ENCODE measurements around the gene RNF213.
"Not testable (repeated sequence)": the region's sequence is repeated elsewhere in the genome, so short reads cannot be mapped to it uniquely, and the experiment has no call there.

Gene RNF213

DNA sequence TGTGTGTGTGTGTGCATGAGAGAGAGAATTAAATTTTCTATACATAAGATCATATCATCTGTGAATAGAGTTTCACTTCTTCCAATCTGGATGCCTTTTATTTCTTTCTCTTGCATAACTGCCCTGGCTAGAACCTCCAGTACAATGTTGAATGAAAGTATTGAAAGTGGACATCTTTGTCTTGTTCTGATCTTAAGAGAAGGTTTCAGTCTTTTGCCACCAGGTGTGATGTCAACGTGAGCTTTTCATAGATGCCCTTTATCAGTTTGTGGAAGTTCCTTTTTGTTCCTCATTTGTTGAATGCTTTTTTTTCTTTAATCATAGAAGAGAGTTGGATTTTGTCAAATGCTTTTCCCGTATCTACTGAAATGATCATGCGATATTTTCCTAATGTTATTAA is 63.3 kb downstream of the RNF213 start:
- DNase-seq: no peak

DNA sequence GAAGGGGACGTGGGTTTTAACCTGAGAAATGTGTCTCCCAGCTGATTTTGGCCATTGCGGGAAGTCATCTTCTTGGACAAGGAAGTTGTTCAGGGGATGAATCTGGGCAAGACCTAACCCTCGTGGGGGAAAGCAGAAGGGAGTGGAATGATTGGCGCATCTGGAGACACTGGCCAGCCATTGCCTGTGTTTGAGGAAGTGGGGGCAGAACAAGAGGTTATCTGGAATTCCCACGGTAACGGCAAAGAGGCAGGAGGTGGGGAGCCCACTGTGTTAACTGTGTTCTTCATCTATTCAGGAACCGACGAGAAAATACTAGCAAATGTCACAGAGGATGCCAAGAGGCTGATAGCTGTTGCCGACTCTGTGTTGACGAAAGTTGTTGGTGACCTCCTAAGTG is 66.9 kb downstream of the RNF213 start:
- no peak for DNase-seq

- no peak for DNase-seq
Observed at GRCh38 chr17:80328634-80329380, 68.2 kb downstream of the RNF213 start.

- not testable (repeated sequence) for DNase-seq
Observed at GRCh38 chr17:80329421-80329820, 68.8 kb downstream of the RNF213 start.

DNA sequence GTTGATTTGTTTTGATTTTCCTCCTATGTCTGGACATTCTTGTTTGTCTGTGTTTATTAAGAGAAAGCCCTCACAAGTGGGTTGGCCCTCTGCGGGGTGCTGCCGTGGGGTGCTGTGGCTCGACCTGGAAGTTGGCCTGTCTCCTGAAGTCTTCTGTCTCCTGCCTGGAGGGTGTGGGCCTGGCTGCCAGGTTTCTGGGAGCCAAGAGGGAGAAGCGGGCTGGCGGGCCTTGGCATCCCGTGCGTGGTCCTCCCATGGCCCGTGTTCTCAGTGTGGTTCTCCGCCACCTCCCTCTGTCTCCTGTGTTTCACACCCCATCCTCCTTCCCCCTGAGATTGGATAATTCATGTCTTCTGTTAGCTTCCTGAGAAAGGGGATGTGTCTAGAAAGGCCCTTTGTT is 69.6 kb downstream of the RNF213 start:
- no peak for DNase-seq

DNA sequence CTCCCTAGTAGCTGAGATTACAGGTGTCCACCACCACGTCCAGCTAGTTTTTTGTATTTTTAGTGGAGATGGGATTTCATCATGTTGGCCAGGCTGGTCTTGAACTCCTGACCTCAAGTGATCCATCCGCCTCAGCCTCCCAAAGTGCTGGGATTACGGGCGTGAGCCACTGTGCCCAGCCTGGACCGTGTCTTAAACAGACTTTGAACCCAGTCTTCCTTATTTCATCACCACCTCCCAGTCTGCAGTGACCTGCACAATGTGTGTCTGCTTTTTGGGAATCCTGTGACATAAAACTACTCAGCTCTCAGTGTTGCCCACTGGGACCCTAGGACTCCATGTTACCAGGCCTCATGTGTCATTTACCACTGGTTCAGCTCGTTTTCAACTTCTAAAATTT is 70.3 kb downstream of the RNF213 start:
- not testable (repeated sequence) for DNase-seq

- no peak for DNase-seq
Observed at GRCh38 chr17:80331820-80332219, 71.2 kb downstream of the RNF213 start.

DNA sequence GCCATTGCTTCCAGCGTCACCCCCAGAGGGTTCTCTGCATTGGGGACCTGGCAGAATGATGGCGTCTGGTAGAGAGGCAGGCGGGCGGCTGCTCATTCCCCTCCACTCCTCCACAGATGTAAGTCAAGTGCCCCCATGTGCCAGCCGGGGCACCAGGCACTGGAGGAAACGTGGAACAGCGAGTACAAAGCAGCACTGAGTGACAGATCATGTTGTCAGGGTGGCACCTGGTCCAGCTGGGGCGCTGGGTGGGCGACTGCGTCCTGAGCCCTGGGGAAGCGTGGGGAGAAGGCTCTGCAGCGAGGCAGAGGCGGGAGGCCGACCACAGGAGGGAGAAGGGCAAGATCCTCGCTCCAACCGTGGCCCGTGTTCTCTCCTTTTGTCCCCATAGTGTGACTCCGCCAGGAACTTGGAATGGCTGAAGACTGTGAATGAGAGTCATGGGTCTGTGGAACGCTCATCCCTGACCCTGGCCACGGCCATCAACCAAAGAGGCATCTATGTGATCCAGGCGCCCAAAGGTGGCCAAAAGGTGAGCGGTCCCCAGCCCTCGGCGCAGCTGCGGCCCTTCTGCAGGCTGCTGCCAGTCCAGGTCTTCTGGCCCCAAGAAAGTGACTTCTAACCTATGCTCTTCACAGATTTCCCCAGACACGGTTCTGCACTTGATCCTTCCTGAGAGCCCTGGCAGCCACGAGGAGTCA is 76.7 kb downstream of the RNF213 start:
- DNase-seq: no peak

GRCh38 chr17:80339118-80339517 is 78.5 kb downstream of the RNF213 start:
- DNase-seq: no peak

- DNase-seq: no peak
Observed at GRCh38 chr17:80339731-80340456, 79.2 kb downstream of the RNF213 start.

GRCh38 chr17:80345321-80345720 is 84.7 kb downstream of the RNF213 start:
- DNase-seq: no peak

GRCh38 chr17:80345841-80346497 is 85.3 kb downstream of the RNF213 start:
- DNase-seq: no peak

- no peak for DNase-seq
Observed at GRCh38 chr17:80346498-80347275, 86.0 kb downstream of the RNF213 start.

- DNase-seq: no peak
Observed at GRCh38 chr17:80347536-80347935, 86.9 kb downstream of the RNF213 start.

DNA sequence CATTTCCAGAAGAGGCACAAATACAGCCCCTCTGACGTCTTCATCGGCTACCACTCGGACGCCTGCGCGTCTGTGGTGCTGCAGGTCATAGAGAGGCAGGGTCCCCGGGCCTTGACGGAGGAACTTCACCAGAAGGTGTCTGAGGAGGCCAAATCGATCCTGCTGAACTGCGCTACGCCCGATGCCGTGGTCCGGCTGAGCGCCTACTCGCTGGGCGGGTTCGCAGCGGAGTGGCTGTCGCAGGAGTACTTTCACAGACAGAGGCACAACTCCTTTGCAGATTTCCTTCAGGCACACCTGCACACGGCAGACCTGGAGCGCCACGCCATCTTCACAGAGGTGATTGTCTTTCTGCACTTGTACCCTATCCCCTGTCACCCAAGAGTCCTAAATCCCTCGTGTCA is 87.3 kb downstream of the RNF213 start:
- no peak for DNase-seq

DNA sequence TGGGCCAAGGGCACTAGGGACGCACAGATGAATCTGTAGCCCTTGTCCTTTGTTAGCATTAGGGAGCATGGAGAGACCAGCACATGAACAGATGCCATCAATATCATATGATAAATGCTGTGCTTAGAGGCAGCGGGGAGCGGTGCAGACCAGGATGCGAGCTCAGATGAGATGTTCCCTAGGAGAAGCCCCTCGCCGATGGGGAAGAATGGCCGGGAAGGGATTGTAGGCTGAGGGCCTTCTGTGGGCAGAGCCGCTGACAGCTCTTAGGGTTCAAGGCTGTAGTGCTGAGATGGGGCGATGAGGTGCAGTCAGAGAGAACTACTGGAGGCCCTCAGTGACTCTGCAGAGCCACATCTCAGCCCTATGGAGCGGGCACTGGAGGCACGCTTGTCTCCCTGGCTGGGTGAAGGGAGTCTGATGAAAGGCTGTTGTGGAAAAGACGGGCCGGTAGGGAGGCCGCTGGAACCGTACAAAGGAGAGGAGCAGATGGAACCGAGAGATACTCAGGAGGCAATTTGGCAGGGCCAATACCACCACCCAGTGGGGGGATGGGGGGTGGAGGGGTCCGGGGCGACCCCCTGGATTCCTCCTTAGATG is 88.0 kb downstream of the RNF213 start:
- no peak for DNase-seq

GRCh38 chr17:80349151-80349651 is 88.5 kb downstream of the RNF213 start:
- DNase-seq: no peak

DNA sequence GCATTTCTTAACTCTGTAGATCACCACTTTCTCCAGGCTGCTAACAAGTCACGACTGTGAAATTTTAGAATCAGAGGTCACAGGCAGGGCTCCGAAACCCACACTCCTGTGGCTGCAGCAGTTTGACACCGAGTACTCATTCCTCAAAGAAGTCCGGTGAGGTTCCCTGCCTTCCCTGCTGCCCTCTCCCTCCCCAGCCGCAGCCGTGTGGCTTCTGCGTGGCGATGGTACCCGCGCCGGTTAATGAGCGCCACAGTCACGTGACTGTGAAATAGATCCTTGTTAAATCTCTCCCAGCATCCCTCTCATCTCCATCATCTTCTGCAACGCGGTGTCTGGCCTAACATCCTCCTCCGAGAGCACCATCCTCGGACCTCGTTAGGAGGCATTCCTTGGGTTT is 89.1 kb downstream of the RNF213 start:
- no peak for DNase-seq

GRCh38 chr17:80352216-80352895 is 91.7 kb downstream of the RNF213 start:
- DNase-seq: no peak

GRCh38 chr17:80352991-80353665 is 92.5 kb downstream of the RNF213 start:
- DNase-seq: no peak

Data from right forelimb (tissue), 1 donor.